CD4-positive, alpha-beta T cell treated with Interleukin-6 at 100 ng/mL for 8 hours (primary cell): ENCODE measurements around the gene PRCC.

ENCODE experiments used
- DNase-seq: peaks from one replicate; pipeline ENCODE4 v3.0.0-alpha.2; 2020; ENCODE audit warnings: mixed read lengths, low spot score

PRCC gene

GRCh38 chr1:156813750-156814570 is 46.6 kb downstream of the PRCC start:
- peak; percentile 68 for DNase-seq

GRCh38 chr1:156814571-156815260 is 47.4 kb downstream of the PRCC start:
- peak; percentile 28 for DNase-seq

- DNase-seq: no peak
These were observed 48.0 kb downstream of the PRCC start for GRCh38 chr1:156815307-156815826.

- no peak for DNase-seq
These were observed 48.7 kb downstream of the PRCC start for GRCh38 chr1:156815961-156816422.

- DNase-seq: peak; percentile 94
These were observed 49.4 kb downstream of the PRCC start, which contains the start of gene SH2D2A for GRCh38 chr1:156816561-156817328. Gene SH2D2A (minus strand): TSS chr1:156816848. CDS start chr1:156816708, 140 bp downstream.

- no peak for DNase-seq
These were observed 54.5 kb downstream of the PRCC start for GRCh38 chr1:156821801-156822200.

GRCh38 chr1:156822680-156823079 is 55.3 kb downstream of the PRCC start:
- DNase-seq: no peak

- DNase-seq: no peak
These were observed 56.0 kb downstream of the PRCC start for GRCh38 chr1:156823210-156823790.

- DNase-seq: no peak
These were observed 59.3 kb downstream of the PRCC start for GRCh38 chr1:156826630-156827029.

- DNase-seq: no peak
These were observed 61.2 kb downstream of the PRCC start for GRCh38 chr1:156828400-156829124.

- DNase-seq: no peak
These were observed 65.1 kb downstream of the PRCC start for GRCh38 chr1:156832434-156832833.

- no peak for DNase-seq
These were observed 66.3 kb downstream of the PRCC start for GRCh38 chr1:156833603-156834002.

GRCh38 chr1:156834322-156834721 is 67.0 kb downstream of the PRCC start:
- no peak for DNase-seq

- no peak for DNase-seq
These were observed 68.8 kb downstream of the PRCC start for GRCh38 chr1:156836041-156836654.

- no peak for DNase-seq
These were observed 69.6 kb downstream of the PRCC start for GRCh38 chr1:156836892-156837291.

GRCh38 chr1:156838972-156839371 is 71.6 kb downstream of the PRCC start:
- DNase-seq: peak; percentile 39

GRCh38 chr1:156839426-156840109 is 72.2 kb downstream of the PRCC start:
- no peak for DNase-seq

- DNase-seq: no peak
These were observed 73.0 kb downstream of the PRCC start for GRCh38 chr1:156840186-156840897.

GRCh38 chr1:156840898-156841279 is 73.6 kb downstream of the PRCC start:
- no peak for DNase-seq
